ENCODE measurements around the gene MGAT5B.
"Not testable (repeated sequence)": the region's sequence is repeated elsewhere in the genome, so short reads cannot be mapped to it uniquely, and the experiment has no call there.

MGAT5B gene

DNA sequence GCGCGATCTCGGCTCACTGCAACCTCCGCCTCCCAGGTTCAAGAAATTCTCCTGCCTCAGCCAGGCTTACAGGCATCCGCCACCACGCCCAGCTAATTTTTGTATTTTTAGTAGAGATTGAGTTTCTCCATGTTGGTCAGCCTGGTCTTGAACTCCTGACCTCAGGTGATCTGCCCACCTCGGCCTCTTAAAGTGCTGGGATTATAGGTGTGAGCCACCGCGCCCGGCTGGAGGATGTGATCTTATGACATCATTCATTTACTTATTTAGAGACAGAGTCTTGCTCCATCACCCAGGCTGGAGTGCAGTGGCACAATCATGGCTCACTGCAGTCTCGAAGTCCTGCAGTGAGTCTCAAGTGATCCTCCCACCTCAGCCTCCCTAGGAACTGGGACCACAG, 19.0 kb upstream of the MGAT5B start:
- not testable (repeated sequence) for DNase-seq

DNA sequence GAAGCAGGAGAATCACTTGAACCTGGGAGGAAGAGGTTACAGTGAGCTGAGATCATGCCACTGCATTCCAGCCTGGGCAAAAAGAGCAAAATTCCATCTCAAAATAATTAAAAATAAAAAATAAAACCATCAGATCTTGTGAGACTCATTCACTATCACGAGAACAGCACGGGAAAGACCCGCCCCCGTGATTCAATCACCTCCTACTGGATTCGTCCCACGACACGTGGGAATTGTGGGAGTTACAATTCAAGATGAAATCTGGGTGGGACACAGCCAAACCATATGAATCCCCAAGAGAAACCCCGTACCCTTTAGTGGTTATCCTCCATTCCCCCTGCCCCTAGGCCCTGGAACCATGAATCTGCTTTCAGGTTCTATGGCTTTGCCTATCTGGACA, 15.4 kb upstream of the MGAT5B start:
- no peak for DNase-seq

DNA sequence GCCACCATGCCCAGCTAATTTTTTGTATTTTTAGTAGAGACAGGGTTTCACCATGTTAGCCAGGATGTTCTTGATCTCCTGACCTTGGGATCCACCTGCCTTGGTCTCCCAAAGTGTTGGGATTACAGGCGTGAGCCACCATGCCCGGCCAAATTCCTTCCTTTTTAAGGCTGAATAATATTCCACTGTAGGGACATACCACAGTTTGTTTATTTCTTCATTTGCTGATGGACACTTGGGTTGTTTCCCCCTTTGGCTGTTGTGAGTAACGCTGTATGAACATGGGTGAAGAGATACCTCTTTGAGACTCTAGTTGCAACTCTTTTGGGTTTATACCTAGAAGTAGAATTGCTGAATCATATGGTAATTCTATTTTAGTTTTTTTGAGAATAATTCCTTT, 13.1 kb upstream of the MGAT5B start:
- DNase-seq = no peak

GRCh38 chr17:76862079-76862478, 6.1 kb upstream of the MGAT5B start:
- no peak for DNase-seq

DNA sequence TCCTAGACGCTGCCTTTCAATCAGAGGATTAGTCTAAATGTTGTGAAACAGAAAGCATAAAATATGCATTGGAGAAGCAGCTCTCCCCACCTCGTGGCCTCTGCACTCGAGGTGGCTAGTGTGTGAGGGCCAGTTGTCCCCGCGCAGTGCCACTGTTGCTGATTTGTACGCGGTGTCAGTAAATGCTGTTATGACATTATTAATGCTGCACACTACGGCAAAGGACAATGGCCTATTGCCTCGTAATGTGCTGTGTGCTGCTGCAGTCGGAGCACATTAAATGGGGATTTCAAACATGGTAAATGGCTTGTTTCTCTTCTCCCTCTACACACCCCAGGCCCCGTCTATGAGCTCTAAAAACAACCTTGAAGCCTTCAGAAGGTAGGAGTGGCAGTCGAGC, 5.7 kb upstream of the MGAT5B start:
- no peak for DNase-seq

DNA sequence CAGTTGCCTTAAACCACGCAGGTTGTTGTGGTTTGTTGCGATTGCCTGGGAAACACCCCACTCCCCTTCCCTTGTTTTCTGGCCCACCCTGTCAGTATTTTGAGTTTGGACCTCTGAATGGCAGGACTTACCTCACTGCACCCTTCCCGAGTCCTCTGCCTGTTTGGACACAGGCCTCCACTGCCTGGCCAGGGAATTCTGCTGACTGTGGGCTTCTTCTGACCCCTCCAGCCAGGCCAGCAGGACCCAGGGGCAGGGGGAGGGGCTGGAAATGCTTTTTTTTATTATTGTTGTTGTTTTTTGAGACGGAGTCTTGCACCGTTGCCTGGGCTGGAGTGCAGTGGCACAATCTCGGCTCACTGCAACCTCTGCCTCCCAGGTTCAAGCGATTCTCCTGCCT, 4.2 kb upstream of the MGAT5B start:
- no peak for DNase-seq

DNA sequence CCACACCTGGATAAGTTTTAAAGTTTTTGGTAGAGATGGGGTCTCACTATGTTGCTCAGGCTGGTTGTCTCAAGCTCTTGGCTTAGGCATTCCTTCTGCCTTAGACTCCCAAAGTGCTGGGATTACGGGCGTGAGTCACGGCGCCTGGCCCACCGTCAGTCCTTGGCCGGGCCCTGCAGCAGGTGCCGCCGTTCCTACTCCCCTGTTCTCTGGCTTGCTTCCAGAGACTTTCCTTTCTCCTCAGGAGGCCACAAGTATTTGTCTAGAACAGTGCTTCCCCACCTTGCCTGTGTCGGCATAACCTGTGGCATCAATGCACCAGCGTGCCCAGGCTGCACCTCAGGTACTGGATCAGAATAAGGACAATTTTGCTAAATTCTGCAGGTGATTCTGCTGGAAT, 3.0 kb upstream of the MGAT5B start:
- no peak for DNase-seq

GRCh38 chr17:76866203-76866602, 2.0 kb upstream of the MGAT5B start:
- no peak for DNase-seq

DNA sequence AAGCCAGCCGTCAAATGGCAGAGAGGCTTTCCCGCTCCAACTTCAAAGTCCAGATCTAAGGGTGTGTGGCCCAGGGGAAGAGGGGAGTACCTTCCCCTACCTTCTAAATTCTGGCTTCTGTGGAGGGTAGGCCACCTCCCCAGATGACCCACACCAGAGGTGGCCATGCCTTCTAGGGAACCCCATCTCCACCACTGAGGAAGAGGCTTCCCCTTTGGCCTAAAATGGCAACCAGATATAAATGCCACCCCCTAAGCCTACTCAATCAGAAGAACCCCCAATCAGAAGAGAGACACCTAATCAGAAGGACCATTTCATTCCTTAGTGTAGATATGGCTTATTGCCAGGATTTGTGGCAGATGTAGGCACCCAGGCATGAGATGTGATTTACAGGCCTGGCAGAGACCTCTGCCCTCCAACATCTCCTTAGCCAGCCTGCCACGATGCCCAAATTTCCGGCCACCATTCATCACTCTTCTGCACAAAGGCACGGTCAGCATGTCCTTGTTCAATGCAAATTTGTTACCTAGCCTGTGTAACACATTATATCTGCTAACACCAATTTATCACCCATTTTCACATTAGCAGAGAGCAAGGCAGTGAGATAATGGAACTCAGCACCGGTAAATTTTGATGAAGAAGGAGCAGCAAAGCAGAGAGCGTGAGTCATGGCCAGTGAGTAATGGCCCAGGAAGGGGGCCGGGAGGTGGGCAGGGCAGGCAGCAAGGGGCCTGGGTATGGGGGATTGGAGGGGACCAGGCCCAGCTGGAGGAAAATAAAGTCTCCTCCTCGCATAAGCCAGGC, 1.2 kb upstream of the MGAT5B start:
- DNase-seq = no peak

GRCh38 chr17:76867578-76868175, 527 bp upstream of the MGAT5B start:
- no peak for DNase-seq

DNA sequence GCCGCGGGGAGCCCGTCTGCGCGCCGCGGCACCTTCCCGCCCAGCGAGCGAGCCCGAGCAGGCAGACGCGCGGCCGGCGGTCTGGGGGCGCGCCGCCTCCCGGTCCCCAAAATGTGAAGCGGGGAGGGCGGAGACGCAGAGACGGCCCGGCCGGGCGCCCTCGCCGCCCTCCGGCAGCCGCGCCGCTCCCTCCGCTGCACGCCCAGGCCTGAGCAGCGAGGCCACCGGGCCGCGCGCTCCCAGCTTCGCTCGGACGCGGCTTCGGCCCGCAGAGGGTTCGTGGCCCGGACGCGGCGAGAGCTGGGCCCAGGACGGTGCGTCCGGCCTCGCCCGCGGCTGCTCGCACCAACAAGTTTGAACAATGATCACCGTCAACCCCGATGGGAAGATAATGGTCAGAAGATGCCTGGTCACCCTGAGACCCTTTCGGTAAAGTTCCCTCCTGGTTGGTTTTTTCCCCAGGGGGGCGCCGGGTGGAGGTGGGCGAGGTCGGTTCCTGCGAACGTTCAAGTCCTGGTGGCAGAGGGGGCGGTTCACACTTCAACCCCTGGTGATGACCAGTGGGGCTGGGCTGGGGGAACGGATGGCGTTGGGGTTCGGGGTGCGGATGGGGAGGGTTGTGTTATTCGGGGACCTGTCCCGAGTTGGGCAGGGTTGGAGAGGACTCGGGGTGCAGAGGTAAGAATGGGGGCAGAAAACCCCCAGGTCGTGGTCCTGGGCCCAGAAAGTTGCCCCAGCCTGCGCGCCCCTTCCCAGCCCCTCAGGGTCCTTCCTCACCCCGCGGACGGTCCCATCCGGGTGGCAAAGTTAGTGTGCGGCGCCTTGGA, 678 bp downstream of the MGAT5B start:
- no peak for DNase-seq

- DNase-seq = no peak
Measured at GRCh38 chr17:76869496-76870376, 1.5 kb downstream of the MGAT5B start.

- no peak for DNase-seq
Measured at GRCh38 chr17:76870377-76870714, 2.1 kb downstream of the MGAT5B start.

- no peak for DNase-seq
Measured at GRCh38 chr17:76871668-76872067, 3.5 kb downstream of the MGAT5B start.

- DNase-seq = no peak
Measured at GRCh38 chr17:76872221-76872873, 4.1 kb downstream of the MGAT5B start.

GRCh38 chr17:76872874-76873221, 4.6 kb downstream of the MGAT5B start:
- no peak for DNase-seq

GRCh38 chr17:76873856-76874255, 5.7 kb downstream of the MGAT5B start:
- no peak for DNase-seq

- no peak for DNase-seq
Measured at GRCh38 chr17:76877437-76877836, 9.2 kb downstream of the MGAT5B start.

GRCh38 chr17:76878568-76878967, 10.4 kb downstream of the MGAT5B start:
- DNase-seq = no peak

DNA sequence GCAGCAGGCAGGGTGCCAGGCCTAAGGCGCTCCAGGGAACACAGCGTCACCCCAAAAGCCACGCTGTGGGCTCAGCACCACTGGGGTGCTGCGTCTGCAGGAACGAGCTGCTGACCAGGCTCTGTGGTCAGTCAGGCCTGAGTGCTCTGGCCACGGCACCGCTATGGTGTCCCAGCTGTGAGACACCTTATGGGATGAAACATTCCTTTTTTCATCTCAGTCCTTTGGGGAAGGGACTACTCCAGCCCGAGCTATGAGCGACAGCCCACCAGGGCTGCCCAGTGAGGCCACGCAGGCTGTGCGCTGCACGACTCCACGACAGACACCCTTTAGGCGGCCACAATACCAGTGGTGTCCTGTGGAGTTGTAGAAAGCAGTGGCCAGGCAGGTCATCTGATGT, 11.1 kb downstream of the MGAT5B start:
- DNase-seq = no peak

- no peak for DNase-seq
Measured at GRCh38 chr17:76879691-76880090, 11.5 kb downstream of the MGAT5B start.

- no peak for DNase-seq
Measured at GRCh38 chr17:76880268-76880667, 12.1 kb downstream of the MGAT5B start.

- no peak for DNase-seq
Measured at GRCh38 chr17:76880971-76881370, 12.8 kb downstream of the MGAT5B start.

Data from stimulated activated CD4-positive, alpha-beta T cell treated with anti-CD3 and anti-CD28 coated beads, Interleukin-1b, Interleukin-23, amount 100 ng/mL, for 48 hours (primary cell).